ENCODE results near the gene GALK1.
A peak's percentile ranks its signal among the peaks of the same experiment; 100 is the strongest.

GALK1 gene

DNA sequence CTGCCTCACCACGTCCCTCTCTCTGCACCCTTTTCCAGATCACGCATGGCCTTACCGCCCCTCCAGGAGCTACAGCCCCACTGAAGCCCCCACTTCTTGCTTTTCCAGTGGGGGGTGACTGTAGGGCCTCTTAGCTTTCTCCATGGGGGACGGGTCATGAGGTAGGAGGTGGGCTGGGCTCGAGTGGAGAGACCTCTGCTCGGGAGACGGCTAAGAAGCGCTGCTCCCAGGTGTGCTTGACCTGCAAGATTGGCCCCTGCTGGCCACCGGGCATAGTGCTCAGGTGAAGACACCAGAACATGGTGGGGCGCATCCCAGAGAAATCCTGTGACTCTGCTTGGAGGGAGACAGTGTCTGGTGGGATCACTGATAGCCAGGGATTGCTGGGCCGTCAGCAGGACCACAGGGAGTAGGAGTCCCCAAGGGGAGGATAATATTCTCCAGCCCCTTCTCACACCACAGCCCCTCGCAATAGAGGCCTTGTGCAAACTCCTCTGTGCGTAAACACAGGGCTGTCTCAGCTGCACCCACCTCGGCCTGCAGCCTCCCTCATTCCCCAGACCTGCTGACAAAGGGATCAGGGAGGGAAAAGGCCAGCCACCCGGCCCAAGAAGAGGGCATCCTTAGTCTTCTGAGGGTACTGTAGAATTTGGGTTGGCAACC, 8.9 kb upstream of the GALK1 start:
- H3K27me3 ChIP-seq (ENCODE audit: low read depth, low read length) = no peaks in the 10 kb centered on the region
- no peak overlapping the region for H3K27ac ChIP-seq (ENCODE audit: low read length)
- H3K4me3 ChIP-seq (ENCODE audit: low read depth in 1 of 2, low read length in 2 of 2) = no peak overlapping the region
- peaks cover 19 to 29% of the 10 kb centered on the region in 2 donors for H3K36me3 ChIP-seq (ENCODE audit: control insufficient read depth in 1 of 2, insufficient read depth in 2 of 2, low read length in 2 of 2)
- peaks cover 0 to 30% of the 10 kb centered on the region in 2 donors for H3K4me1 ChIP-seq (ENCODE audit: control insufficient read depth in 1 of 2, insufficient read depth in 2 of 2, low read length in 2 of 2)
- no peaks in the 10 kb centered on the region for H3K9me3 ChIP-seq (ENCODE audit: control insufficient read depth in 1 of 2, low read length in 2 of 2)

DNA sequence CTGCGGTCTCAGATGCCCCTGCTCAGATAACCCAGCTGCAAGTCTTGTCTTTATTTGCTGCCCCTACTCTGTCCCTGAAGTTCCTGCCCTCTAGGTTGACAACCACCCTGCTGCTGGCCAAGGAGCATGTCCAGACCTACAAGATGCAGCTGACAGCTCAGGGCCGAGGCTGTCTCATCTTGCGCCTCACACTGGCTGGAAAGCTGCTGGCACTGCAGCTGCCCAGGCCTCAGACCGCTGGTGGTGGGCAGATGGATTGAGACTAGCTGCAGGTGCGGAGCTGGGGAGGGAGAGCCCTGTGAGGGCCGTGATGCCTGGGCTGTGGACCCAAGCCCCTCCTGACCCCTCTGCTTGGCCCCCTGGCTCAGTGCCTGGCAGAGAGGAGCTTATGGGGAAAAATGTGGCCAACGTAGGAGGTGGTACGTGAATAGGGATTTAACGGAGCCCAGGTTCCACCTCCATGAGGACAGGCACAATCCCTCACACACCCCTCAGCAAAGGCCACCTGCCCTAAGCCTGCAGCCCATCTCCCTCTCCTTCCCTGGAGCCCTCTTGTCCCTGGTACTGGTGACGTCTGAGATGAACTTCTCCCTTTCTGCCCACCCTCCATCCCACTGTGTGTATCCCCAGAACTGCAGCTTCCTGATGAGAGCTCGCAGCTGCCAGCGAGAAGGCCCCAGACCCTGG, 8.3 kb upstream of the GALK1 start:
- Histone ChIP-seq H3K9me3 (ENCODE audit: control insufficient read depth in 1 of 2, low read length in 2 of 2) (no peaks in the 10 kb centered on the region), H3K4me3 (ENCODE audit: low read depth in 1 of 2, low read length in 2 of 2) (no peak overlapping the region), H3K27me3 (ENCODE audit: low read depth, low read length) (no peaks in the 10 kb centered on the region), H3K27ac (ENCODE audit: low read length) (no peak overlapping the region), H3K4me1 (ENCODE audit: control insufficient read depth in 1 of 2, insufficient read depth in 2 of 2, low read length in 2 of 2) (peaks cover 0 to 30% of the 10 kb centered on the region in 2 donors), H3K36me3 (ENCODE audit: control insufficient read depth in 1 of 2, insufficient read depth in 2 of 2, low read length in 2 of 2) (peaks cover 14 to 27% of the 10 kb centered on the region in 2 donors)

DNA sequence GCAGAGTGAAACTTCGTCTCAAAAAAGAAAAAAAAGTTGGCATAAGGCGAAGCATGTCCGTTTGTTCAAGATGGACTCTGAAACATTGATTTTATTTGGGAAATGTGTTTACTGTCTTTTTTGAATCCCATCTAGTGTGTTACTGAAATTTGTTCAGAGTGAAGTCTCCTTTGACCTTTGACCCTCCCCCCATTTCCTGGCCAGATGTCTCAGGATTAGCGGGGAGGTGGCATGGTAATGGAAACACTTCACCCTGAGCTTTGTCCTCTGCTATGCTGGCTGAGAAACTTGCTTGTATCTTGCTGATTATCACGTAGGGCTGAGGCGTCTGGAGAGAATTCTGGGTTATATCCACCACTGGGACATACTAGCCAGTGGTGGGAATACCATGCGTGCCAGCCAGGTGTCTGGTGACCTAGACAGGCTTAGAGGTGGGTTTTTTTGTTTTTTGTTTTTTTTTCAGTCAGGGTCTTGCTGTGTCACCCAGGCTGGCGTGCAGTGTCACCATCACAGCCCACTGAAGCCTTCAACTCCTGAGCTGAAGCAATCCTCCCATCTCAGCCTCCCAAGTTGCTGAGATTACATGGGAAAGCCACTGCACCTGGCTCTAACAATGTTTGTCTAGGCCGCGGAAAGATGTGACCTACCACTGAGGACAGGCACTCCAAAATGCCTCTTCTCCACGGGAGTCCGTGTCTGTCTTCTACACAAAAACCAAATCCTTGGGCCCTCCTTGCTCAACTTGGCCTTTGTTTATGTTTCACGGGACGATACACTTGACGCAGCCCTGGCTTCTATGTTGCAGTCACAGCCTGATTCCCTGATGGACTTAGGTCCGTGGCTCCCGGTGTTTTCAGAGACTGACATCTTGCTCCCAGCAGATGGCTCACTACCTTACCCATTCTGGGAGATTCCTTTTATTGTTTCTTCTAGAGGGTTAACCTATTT, 6.6 kb upstream of the GALK1 start:
- Histone ChIP-seq H3K9me3 (ENCODE audit: control insufficient read depth in 1 of 2, low read length in 2 of 2) (no peaks in the 10 kb centered on the region), H3K4me1 (ENCODE audit: control insufficient read depth in 1 of 2, insufficient read depth in 2 of 2, low read length in 2 of 2) (peaks cover 0 to 18% of the 10 kb centered on the region in 2 donors), H3K4me3 (ENCODE audit: low read depth in 1 of 2, low read length in 2 of 2) (no peak overlapping the region), H3K27ac (ENCODE audit: low read length) (peak overlapping the region; percentile 19), H3K27me3 (ENCODE audit: low read depth, low read length) (no peaks in the 10 kb centered on the region), H3K36me3 (ENCODE audit: control insufficient read depth in 1 of 2, insufficient read depth in 2 of 2, low read length in 2 of 2) (peaks cover 13 to 14% of the 10 kb centered on the region in 2 donors)

DNA sequence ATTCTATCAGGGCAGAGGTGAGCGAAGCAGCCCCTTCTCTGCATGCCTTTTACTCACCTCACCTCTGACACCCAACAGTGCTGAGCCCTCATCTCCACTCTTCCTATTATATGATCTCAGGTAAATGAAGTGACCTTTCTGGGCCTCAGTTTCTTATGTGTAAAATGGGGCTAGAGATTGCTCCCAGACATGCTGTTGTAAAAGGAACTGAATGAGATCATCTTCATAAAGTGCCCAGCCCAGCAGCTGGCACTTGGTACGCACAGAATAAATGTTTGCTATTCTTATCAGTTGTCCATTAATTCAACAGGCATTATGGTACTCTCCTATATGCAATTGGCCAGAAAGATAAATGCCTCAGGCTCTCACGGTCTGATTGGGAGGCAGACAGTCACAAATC, 4.5 kb upstream of the GALK1 start:
- Histone ChIP-seq H3K27me3 (ENCODE audit: low read depth, low read length) (no peaks in the 10 kb centered on the region), H3K27ac (ENCODE audit: low read length) (no peak overlapping the region), H3K36me3 (ENCODE audit: control insufficient read depth in 1 of 2, insufficient read depth in 2 of 2, low read length in 2 of 2) (peaks cover 0 to 4% of the 10 kb centered on the region in 2 donors), H3K4me3 (ENCODE audit: low read depth in 1 of 2, low read length in 2 of 2) (no peak overlapping the region), H3K9me3 (ENCODE audit: control insufficient read depth in 1 of 2, low read length in 2 of 2) (no peaks in the 10 kb centered on the region), H3K4me1 (ENCODE audit: control insufficient read depth in 1 of 2, insufficient read depth in 2 of 2, low read length in 2 of 2) (peaks cover 0 to under 1% of the 10 kb centered on the region in 2 donors)

DNA sequence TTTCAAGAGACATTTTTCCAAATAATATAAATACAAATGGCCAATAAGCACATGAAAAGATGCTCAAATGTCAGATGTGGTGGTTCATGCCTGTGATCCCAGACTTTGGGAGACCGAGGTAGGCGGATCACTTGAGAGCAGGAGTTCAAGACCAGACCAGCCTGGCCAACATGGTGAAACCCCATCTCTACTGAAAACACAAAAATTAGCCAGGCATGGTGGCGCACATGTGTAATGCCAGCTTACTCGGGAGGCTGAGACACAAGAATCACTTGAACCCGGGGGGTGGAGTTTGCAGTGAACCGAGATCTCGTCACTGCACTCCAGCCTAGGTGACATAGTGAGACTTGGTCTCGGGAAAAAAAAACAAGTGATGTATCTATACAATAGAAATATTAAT, 2.9 kb upstream of the GALK1 start:
- H3K9me3 ChIP-seq (ENCODE audit: control insufficient read depth in 1 of 2, low read length in 2 of 2) = no peaks in the 10 kb centered on the region
- no peak overlapping the region for H3K27ac ChIP-seq (ENCODE audit: low read length)
- H3K36me3 ChIP-seq (ENCODE audit: control insufficient read depth in 1 of 2, insufficient read depth in 2 of 2, low read length in 2 of 2) = peaks cover 0 to 5% of the 10 kb centered on the region in 2 donors
- H3K4me1 ChIP-seq (ENCODE audit: control insufficient read depth in 1 of 2, insufficient read depth in 2 of 2, low read length in 2 of 2) = peaks cover 10 to 15% of the 10 kb centered on the region in 2 donors
- H3K4me3 ChIP-seq (ENCODE audit: low read depth in 1 of 2, low read length in 2 of 2) = no peak overlapping the region
- no peaks in the 10 kb centered on the region for H3K27me3 ChIP-seq (ENCODE audit: low read depth, low read length)

DNA sequence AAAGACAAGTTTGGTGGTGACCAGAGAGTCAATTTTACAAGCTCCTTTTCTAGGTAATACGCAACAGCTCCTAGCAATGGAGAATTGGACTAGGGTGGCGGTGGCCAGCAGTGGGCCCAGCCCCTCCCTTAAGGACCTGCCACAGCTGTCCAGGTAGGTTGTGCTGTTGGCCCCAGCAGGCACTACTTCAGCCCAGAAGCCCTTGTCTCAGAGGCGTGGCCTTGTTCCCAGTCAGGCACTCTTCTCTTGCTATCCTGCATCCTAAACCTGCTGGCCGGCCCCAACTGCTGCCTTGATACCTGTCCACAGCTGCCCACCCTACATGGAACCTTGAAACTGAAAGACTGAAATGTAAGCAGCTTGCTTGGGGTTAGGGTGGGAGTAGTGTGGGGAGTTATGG, 989 bp upstream of the GALK1 start:
- Histone ChIP-seq H3K36me3 (ENCODE audit: control insufficient read depth in 1 of 2, insufficient read depth in 2 of 2, low read length in 2 of 2) (peaks cover 3 to 8% of the 10 kb centered on the region in 2 donors), H3K27ac (ENCODE audit: low read length) (no peak overlapping the region), H3K9me3 (ENCODE audit: control insufficient read depth in 1 of 2, low read length in 2 of 2) (no peaks in the 10 kb centered on the region), H3K27me3 (ENCODE audit: low read depth, low read length) (no peaks in the 10 kb centered on the region), H3K4me3 (ENCODE audit: low read depth in 1 of 2, low read length in 2 of 2) (no peak overlapping the region), H3K4me1 (ENCODE audit: control insufficient read depth in 1 of 2, insufficient read depth in 2 of 2, low read length in 2 of 2) (peaks cover 10 to 15% of the 10 kb centered on the region in 2 donors)

DNA sequence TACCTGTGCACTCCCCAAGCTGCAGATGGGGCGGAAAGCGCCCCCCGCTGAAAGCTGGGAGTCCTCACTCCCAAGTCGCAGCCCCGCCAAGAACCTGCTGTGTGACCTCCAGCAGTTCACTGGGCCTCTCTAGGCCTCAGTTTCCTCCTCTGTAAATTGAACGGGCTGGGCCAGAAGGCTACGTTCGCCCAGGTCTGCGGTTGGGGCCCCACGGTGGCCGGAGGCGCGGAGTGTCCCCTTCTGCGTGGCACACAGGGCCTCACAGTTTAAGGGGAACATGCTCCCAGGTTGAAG, 628 bp downstream of the GALK1 start:
- Histone ChIP-seq H3K36me3 (ENCODE audit: control insufficient read depth in 1 of 2, insufficient read depth in 2 of 2, low read length in 2 of 2) (peaks cover 3 to 8% of the 10 kb centered on the region in 2 donors), H3K4me1 (ENCODE audit: control insufficient read depth in 1 of 2, insufficient read depth in 2 of 2, low read length in 2 of 2) (peaks cover 10 to 15% of the 10 kb centered on the region in 2 donors), H3K27me3 (ENCODE audit: low read depth, low read length) (no peaks in the 10 kb centered on the region), H3K9me3 (ENCODE audit: control insufficient read depth in 1 of 2, low read length in 2 of 2) (no peaks in the 10 kb centered on the region), H3K27ac (ENCODE audit: low read length) (peak overlapping the region; percentile 39), H3K4me3 (ENCODE audit: low read depth in 1 of 2, low read length in 2 of 2) (peak overlapping the region; percentile 64 to 77)

DNA sequence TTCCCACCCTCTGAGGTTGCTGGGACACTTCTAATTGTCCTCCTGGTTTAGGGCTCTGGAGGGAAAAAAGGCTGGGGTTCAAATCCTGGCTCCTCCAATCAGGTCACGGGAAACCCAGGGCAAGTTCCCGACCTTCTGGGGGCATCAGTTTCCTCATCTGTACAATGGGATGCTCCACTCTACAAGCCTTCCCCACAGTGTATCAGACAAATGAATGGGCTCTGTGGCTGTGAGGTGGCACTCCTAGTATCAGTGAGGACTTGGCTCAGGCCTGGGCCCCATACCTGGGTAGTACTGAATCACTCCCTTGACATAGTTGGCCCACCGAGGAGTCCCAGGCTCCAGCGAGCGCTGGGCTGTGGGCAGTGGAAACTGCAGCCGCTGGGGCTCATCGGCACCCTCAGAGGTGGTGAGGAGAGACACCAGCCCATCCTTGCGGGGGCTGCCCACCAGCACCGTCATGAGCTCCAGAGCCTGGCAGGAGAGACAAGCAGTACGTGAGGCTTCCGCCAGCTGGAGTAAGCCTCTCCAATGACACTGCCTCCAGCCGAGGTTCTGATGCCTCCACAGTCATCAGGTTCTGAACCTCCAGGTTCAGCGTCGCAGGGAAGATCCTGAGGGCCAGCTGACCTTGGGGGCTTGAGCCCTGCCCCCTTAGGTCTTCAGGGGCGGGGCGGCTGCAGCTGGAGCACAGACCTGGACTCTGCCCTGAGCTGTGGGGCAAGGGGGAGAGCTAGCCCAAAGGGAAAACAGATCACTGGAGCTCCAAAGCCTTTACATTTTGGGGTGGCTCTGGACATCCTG, 1.2 kb downstream of the GALK1 start:
- Histone ChIP-seq H3K4me1 (ENCODE audit: control insufficient read depth in 1 of 2, insufficient read depth in 2 of 2, low read length in 2 of 2) (peaks cover 10 to 15% of the 10 kb centered on the region in 2 donors), H3K27me3 (ENCODE audit: low read depth, low read length) (no peaks in the 10 kb centered on the region), H3K9me3 (ENCODE audit: control insufficient read depth in 1 of 2, low read length in 2 of 2) (no peaks in the 10 kb centered on the region), H3K36me3 (ENCODE audit: control insufficient read depth in 1 of 2, insufficient read depth in 2 of 2, low read length in 2 of 2) (peaks cover 4 to 10% of the 10 kb centered on the region in 2 donors), H3K27ac (ENCODE audit: low read length) (peak overlapping the region; percentile 39), H3K4me3 (ENCODE audit: low read depth in 1 of 2, low read length in 2 of 2) (peak overlapping the region; percentile 64 to 77)

DNA sequence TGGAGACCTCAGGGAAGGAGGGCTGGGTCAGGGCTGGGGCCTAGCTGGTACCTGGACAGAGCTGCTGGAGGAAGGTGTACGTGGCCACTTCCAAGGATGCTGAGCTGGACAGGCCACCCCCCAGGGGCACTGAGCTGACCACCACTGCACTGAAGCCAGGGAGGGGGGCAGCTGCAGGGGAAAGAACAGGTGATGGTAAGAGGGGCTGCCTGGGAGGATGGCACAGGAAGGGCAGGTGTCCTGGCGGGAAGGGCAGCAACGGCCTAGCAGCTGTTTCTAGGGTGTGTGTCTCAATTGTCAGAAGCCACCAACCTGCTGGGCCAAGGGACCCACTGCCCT, 1.8 kb downstream of the GALK1 start:
- Histone ChIP-seq H3K27me3 (ENCODE audit: low read depth, low read length) (no peaks in the 10 kb centered on the region), H3K27ac (ENCODE audit: low read length) (no peak overlapping the region), H3K9me3 (ENCODE audit: control insufficient read depth in 1 of 2, low read length in 2 of 2) (no peaks in the 10 kb centered on the region), H3K36me3 (ENCODE audit: control insufficient read depth in 1 of 2, insufficient read depth in 2 of 2, low read length in 2 of 2) (peaks cover 6 to 16% of the 10 kb centered on the region in 2 donors), H3K4me3 (ENCODE audit: low read depth in 1 of 2, low read length in 2 of 2) (no peak overlapping the region), H3K4me1 (ENCODE audit: control insufficient read depth in 1 of 2, insufficient read depth in 2 of 2, low read length in 2 of 2) (peaks cover 10 to 15% of the 10 kb centered on the region in 2 donors)

DNA sequence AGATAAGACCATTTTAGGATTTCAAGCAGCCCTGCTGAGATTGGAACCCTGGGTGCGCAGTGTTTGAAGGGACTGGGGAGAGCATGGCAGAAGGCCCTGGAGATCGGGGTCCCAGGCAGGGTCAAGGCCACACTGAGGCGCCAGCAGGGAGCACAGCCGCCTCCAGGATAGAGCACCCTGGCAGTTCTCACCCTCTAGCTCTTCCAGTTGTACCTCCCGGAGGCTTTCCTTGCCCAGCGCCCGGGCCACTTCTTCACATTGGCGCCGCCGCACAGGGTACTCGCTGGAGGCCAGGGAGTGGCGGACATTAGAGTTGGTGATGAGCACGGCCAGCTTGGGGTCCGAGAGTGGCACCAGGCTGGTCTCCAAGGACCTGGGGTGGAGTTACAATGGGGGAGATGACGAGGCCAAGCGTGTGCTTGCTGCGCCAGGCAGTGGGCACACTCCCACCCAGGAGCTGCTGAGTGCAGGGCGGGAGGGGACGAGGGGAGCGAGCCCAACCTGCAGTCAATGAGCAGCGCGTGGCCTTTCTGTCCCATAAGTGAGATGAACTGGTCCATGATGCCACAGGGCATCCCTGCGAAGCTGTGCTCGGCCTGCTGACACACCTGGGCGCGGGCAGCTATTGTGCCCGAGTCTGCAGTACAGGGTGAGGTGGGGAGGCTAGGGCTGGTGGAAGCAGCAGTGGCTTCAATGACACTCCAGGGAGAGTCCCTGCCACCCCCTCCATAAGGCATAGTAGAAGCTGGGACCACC, 2.3 kb downstream of the GALK1 start:
- Histone ChIP-seq H3K27ac (ENCODE audit: low read length) (no peak overlapping the region), H3K4me1 (ENCODE audit: control insufficient read depth in 1 of 2, insufficient read depth in 2 of 2, low read length in 2 of 2) (peaks cover 10 to 15% of the 10 kb centered on the region in 2 donors), H3K9me3 (ENCODE audit: control insufficient read depth in 1 of 2, low read length in 2 of 2) (no peaks in the 10 kb centered on the region), H3K4me3 (ENCODE audit: low read depth in 1 of 2, low read length in 2 of 2) (no peak overlapping the region), H3K36me3 (ENCODE audit: control insufficient read depth in 1 of 2, insufficient read depth in 2 of 2, low read length in 2 of 2) (peaks cover 6 to 21% of the 10 kb centered on the region in 2 donors), H3K27me3 (ENCODE audit: low read depth, low read length) (no peaks in the 10 kb centered on the region)
